GM19351 (cell line): Measurements from ENCODE around the gene POU2AF2.
A peak's percentile ranks its signal among the peaks of the same experiment; 100 is the strongest.
"Not testable (repeated sequence)": the region's sequence is repeated elsewhere in the genome, so short reads cannot be mapped to it uniquely, and the experiment has no call there.

Experiments
- ATAC-seq: cut with Tn5 transposase; IDR thresholded peaks from one replicate; pipeline ENCODE4 v1.9.1; 2021; ENCODE audit warnings: mild to moderate bottlenecking, moderate library complexity; ENCODE audit not compliant: unreplicated experiment

POU2AF2 gene

DNA sequence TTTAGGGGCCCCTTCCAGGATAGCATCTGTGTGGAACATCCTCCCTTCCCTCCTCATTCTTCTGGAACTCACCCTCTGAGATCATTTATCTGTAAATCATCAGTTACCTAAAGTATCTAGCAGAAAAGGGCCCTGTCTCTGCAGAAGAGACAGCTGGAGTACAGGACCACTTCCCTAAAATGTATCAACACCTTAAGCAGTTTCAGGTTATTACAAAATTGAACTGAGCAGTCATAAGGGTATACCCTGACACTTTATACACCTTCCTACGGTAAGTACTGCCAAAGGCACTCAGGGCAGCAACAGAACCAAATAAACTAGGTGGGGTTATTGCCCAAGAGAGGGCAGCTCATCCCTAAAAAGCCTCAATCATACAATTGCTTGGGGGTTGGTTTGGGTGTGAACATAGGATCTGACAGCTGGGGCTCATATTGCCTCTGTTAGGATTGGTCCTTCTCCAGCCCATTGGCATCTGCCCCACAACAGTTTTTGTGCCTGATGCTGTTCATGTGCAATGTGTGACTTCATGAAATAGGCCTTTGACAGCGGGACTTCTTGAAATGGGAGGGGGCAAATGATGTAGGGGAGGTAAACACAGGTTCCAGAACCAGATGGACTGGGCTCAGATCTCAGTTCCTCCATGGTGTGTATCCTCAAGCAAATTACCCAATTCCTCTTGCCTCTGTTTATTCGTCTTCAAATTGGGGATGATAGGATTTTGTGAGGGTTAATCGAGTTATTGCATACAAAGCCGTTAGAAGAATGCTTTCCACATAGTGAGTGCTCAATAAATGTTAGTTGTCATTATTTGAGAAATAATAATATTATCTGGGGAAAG is 55.7 kb downstream of the POU2AF2 start:
- peak; percentile 41 for ATAC-seq

DNA sequence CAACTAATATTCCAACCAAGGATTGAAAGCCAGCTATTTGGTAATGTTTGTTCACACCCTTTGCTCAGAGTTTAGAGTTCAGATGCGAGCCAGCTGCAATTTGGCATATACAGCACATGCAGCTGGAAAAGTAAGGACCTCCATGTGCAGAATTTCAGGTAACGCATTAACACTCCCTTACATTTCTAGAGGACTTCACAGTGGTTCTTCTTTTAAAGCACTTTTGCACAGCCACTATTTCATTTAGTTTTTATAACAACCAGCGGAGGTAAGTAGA is 56.3 kb downstream of the POU2AF2 start:
- no peak for ATAC-seq

DNA sequence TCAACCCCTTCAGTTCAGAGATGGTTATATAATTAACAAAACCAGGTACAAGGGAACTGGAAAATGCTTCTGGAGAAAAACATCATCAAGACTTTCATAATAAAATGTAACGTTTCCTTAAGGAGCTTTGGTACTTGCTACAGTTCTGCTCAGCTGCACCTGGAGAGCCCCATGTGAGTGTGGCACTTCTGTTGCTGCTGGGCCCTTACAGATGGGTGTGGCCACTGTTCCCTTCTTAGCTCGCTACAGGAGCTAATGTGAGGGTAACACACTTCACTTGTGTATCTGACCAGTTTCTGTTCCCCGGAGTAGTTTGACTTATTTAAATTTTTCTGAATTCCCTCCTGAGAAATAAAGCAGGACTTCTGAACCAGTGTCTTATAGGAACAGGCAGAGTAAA is 56.8 kb downstream of the POU2AF2 start:
- no peak for ATAC-seq

DNA sequence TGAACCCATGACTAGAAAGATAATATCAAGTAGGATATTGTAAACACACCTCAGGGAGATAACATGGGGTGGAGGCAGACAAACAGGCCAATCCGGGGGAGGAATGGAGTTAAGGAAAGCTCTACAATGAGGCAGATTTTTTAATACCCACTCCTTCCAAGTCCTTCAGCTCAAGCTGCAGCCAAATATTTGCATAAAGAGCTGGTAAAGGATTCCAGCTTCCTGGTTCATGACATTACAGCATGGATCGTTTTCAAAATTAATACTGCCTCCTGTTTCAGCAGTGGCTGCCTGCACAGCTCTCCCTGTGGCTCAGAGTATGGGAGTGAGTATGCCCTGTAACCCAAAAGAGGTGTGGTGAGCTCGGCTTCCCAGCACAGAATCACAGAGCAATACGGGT is 57.9 kb downstream of the POU2AF2 start:
- no peak for ATAC-seq

DNA sequence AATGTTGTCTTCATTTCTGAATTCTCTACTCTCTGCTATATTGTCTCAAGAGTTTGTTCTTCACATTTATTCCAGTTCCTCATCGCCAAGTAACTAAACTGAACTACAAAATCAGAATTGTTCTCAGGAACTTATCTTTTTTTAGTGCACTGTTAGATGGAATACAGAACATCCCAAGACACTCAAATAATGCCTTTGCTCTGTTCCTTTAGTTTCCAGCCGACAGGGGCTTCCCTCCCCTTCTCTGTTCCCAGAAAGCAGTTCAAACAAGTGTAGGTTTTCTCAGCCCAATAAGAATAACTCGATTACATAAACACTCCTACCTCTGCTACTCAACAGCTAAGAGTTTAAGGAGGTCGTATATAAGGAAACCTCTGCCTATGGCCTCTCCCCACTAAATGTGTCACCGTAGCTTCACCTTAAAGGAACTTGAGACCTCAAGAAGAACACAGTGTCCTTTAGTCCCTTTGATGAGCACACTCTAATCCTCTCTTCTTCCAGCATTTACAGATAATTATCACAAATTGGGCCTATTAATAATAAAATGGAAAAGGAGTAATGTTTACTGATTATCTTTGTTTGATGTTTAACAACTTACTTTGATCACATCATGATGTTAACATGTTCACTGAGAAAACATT is 59.8 kb downstream of the POU2AF2 start:
- no peak for ATAC-seq

DNA sequence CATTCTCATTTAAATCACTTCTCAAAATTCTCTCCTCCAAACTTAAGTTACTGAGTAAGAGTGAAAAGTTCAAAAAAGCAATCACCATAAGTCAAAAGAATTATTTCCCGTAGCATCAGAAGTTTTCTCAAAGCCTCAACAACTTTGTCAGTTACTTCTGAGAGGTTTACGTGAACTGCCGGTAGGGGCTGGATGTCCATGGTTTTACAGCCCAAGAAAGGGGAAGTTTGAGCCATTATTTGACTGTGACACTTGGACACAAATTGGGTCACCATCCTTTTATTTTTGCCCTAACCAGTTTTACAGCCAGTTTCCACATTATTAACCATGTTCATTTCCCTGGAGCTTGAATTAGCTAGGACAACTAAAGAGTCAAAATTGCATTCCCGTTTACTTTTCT is 60.4 kb downstream of the POU2AF2 start:
- no peak for ATAC-seq

DNA sequence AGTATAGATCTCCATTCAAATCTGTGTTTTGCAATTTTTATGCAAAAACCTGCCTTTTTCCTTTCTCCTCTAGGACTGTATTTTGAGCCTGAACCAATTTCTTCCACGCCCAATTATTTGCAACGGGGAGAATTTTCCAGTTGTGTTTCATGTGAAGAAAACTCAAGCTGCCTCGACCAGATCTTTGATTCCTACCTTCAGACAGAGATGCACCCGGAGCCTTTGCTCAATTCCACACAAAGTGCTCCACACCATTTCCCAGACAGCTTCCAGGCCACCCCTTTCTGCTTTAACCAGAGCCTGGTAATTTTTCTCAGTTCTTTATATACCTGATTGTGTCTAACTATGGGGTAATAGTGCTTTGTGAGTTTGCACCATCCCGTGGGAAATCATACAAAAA is 60.8 kb downstream of the POU2AF2 start:
- ATAC-seq, result no peak

DNA sequence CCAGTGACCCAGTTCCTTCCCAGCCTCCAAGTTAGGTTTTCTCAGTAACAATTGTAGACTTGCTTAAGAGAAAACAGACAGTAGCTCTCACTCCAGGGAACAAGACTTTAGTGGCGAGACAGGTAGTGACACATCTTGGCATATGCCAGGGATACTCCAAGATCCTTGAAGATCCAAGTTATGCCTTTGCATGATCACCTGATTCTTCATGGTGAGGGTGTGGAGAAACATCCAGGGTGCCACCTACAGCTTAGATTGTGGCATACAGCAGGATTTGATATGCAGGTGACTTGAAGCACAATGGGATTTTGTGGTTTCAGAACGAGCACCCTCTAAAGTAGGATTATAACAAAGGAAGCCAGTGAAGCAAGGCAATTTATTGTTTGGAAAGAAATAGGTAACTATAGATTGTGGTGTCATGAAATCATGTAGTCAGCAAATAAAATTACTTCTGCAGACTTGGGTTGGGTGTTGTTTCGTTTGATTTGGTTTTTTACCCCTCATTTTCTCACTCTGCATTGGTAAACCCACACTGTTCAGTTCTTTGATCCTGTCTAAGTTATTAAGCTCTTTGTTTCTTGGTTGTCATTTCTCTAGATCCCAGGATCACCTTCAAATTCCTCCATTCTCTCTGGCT is 62.1 kb downstream of the POU2AF2 start:
- no peak for ATAC-seq

DNA sequence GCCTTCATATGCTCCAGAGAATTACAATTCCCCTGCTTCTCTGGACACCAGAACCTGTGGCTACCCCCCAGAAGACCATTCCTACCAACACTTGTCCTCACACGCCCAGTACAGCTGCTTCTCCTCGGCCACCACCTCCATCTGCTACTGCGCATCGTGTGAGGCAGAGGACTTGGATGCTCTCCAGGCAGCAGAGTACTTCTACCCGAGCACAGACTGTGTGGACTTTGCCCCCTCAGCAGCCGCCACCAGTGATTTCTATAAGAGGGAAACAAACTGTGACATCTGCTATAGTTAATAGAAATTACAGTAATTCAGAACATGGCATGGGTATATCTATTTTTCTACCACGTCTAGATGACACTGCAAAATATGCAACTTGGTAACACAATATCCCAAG is 62.6 kb downstream of the POU2AF2 start:
- no peak for ATAC-seq

DNA sequence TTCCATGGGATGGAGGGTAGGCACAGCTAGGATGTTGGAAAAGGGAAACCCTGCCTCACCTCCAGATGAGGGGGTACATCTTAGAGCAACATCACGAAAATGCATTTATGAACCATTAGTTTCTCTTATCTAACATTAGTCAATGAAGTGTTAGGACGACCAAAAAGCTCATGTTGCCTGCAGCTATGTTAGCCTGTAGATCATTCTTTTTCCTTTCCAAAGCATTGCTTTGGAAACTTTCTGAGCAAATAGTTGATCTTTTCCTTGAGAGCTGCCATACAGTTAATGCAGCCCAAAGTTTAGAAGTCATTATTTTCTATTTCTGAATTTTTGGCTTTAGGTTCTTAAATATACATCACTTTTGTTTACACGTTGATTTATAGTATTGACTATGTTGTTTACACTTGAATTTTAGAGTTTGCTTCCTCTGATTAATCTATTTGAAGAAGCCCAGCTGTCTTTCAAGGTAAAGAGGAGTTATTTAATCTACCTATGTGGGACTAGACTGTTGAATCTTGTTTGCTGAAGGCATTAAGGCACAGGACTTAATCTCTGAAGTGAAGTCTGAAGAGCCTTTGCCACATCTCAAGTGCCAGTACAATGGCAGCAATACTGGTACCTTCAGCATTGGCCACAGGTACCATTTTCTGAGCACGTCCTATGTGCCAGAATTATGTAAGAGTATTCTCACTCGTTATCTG is 63.8 kb downstream of the POU2AF2 start:
- ATAC-seq, result no peak

DNA sequence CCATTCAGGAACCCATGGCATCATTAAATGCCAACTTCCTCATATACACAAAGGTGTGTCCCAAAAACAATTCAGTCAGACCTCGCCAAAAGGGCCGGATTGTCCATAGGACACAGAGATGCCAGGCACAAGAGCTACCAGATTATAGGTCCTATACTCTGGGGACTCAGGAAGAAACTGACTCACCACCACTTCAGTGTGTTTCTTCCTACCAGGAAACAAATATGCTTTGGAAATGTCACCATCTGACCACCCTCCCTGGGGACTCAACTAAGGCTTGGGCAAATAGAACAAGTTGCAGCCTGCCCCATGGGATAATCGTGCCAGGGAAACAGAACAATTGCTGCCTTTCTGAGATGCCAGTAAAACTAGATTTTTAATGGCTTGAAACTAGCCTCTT is 64.6 kb downstream of the POU2AF2 start:
- ATAC-seq, result no peak

DNA sequence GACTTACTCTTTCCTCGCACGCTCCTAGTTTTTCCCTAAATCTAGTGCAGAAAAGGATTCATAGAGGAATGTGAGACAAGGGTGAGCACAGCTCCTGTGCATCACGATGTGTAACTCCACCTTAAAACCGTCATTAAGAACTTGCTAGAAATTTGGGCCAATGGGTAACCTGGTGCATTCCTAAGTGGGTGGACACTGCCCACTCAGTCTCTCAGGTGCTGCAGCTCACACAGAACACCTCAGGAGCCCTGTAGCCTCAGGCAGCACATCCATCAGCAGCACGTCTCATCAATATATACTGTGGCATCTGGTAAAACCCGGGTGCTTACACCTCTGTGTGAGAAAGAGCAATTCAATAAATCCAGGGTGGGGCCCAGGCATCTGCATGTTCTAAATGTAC is 65.2 kb downstream of the POU2AF2 start:
- no peak for ATAC-seq

DNA sequence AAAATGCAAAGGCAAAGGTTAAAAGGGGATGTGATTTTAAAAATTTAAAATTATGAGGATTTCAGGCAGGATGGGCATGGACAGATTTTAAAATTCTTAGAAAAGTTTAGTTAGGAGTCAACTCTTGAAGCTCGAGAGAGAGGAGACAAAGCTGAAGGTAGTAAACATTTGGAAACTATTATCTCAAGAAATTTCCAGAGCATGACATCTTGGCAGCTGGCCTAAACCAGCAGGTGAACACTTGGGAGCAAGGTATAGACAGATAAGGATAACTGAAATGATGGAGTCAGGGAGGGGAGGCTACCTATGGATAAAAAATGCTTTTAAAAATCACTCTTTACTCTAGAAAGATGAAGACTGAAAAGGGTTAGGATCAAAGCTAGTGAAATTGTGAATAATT is 66.6 kb downstream of the POU2AF2 start:
- no peak for ATAC-seq

DNA sequence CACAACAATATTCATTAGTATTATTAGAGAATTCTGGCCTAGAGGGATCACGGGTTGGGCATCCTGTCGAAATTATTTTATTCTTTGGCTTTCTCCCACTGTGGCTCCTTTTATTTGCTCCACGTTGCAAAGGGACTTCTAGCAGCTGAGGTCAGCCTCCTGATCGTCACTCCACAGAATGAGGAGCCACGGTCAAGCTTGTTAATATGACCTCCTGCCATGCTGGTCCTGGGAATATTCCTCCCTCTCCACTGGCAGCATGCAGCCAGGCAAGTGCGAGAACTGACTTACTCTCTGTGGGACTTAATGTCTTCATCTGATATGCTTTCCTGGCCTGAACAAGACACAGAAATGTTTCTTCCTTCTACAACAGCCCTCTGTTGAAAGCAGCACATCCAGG is 73.8 kb downstream of the POU2AF2 start:
- no peak for ATAC-seq

DNA sequence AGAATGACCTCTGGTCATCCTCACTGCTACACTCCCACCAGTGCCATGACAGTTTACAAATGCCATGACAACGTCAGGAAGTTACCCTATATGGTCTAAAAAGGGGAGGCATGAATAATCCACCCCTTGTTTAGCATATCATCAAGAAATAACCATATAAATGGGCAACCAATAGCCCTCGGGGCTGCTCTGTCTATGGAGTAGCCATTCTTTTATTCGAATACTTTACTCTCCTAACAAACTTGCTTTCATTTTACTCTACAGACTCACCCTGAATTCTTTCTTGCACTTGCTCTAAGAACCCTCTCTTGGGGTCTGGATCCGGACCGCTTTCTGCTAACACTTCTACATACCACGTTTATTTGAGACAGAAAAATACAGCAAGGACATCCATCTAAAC is 74.7 kb downstream of the POU2AF2 start:
- ATAC-seq, result not testable (repeated sequence)

DNA sequence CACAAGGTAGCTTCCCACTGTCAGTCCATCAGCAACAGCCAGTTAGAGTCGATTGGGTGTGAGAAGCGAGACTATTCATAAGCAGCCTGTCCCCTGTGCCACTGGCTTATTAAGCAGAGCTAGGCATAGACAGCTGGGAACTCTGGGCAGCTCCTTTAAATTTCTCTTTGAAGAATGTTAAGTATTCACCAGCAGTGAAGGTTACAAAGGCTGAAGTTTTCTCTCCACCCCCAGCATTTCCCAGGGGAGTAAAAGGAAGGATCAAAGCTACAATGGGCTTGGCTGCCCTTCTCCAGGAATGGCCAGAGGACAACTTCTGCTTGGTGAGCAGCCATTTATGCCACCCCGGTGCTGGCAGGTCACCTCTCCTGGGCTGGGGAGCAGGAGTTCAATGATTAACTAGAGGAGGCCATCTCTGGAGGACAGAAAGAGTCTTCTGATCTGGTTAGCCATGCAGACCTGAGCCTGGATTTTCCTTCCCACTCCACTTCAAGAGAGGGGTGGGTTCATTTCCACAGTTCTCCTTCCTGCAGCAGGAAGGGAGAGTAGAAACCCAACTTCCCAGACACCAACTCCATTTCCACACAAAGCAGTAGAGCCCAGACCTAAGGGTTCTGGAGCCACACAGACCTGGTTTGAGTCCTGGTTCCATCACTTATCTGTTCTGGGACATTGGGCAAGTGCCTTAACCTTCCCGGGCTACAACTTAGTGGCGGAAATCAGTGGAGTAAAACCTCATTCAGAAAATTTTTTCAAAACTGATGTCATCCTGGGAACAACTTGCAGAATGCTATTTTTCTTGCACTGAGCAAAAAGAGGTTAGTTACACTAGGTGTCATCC is 75.4 kb downstream of the POU2AF2 start:
- no peak for ATAC-seq

DNA sequence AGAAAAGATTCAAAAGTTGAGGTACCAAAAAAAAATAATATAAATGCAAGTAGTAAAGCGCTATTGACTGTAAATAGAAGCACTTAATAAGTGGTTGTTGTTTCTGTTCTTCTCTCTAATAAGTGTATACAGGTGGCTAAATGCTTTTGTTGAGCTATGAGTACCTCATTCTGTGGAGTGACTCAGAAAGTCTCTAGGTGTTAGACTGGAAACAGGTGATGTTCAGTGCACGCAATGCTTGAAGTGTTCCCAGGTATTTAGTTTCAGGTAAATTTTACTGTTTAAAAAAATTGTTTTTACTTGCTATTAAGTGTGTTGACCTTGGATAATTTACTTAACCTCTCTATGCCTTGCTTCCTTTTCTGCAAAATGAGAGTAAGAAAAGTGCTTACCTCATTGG is 77.0 kb downstream of the POU2AF2 start:
- ATAC-seq, result no peak

DNA sequence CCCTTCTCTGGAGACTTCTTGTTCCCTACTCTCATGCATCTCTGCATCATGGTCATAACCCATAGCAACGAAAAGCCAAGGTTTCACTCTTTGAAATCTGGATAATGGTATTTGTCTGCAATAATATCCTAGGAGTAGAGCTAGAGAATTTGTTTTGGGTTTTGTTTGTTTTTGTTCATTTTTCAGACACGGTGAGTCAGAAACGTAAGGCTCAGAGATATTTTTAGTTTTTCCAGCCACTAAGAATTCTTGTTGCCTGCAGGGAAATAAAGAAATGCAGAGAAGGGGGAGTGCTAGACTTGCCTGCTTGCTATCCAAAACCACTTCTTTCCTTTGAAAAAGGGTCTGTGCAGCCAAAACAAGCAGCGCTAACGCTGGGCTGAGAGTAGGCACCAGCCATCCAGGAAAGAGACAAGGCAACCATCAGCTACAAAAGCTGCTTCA is 78.8 kb downstream of the POU2AF2 start:
- no peak for ATAC-seq

DNA sequence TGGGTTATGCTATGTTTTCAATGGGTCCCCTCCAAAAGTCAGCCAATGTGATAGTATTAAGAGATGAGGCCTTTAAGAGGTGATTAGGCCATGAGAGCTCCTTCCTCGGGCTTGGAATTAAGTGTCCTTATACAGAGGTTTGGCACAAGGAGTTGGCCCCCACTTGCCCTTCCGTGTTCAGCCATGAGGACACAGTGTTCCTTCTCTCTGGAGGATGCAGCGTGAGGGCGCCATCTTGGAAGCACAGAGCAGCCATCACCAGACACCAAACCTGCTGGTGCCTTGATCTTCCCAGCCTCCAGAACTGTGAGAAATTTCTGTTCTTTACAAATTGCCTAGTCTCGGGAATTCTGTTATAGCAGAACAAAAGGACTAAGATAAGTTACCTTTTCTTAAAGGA is 79.7 kb downstream of the POU2AF2 start:
- no peak for ATAC-seq

DNA sequence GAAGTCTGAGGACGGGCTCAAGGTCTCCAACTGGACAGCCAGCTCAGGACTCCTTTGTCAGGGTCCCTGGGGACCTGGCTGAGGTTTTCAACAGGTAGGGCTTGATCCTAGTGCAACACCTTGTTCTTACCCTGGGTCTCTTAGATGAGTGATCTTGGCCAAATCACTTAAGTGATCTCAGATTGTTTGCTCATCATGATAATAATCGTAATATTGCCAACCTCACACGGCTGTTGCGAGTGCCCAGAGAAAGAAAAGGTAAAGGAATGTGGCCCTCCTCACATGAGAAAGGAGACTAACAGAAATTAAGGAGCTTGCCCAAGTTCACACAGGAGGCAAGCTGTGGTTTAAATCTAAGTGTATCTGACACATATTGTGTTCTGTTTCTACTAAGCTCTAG is 81.3 kb downstream of the POU2AF2 start:
- no peak for ATAC-seq
